K562 (cell line): Measurements from ENCODE around the gene SH3BGR. TPM values are rescaled to one million over a fixed set of nuclear protein-coding genes. Genes with fewer than 3 reads are reported as not detected.

Experiments used
- ADNP ChIP-seq: fragments of 200-800 bp; sonication (Bioruptor generic); IDR thresholded peaks from 2 replicates; pipeline ENCODE4 v1.6.1; 2016; ENCODE audit warnings: missing genetic modification characterization, missing compliant biosample characterization
- CBFA2T3 ChIP-seq: fragments of 450-650 bp; IDR thresholded peaks from 2 replicates; pipeline ENCODE4 v1.6.1; 2017
- CBX3 ChIP-seq, 2 experiments: IDR thresholded peaks; 1 replicate in 1 of 2; 2 replicates in 1 of 2; pipeline ENCODE4 v1.6.1; 2012; ENCODE audit warnings: inconsistent platforms in 2 of 2, low read length in 2 of 2, borderline replicate concordance in 1 of 2, control low read depth in 1 of 2
- E2F5 ChIP-seq: sonication (generic); formaldehyde crosslinking; IDR thresholded peaks from 2 replicates; pipeline ENCODE4 v1.8.0; 2022; ENCODE audit warnings: mild to moderate bottlenecking, missing genetic modification reagents
- HDAC8 ChIP-seq: fragments of 450-650 bp; IDR thresholded peaks from 2 replicates; pipeline ENCODE4 v1.6.1; 2016; ENCODE audit warnings: mild to moderate bottlenecking, missing genetic modification characterization, moderate library complexity, missing compliant biosample characterization
- IRF1 ChIP-seq: sonication (generic); formaldehyde crosslinking; IDR thresholded peaks from 2 replicates; pipeline ENCODE4 v1.8.0; 2022; ENCODE audit warnings: missing genetic modification reagents, mild to moderate bottlenecking, borderline replicate concordance
- MNT ChIP-seq, 2 experiments: fragments of 450-650 bp; conservative IDR thresholded peaks; 2 replicates each; pipeline ENCODE4 v1.6.1; 2017; ENCODE audit warnings: mild to moderate bottlenecking in 2 of 2, moderate library complexity in 2 of 2
- NEUROD1 ChIP-seq: fragments of 150-350 bp; IDR thresholded peaks from 2 replicates; pipeline ENCODE4 v1.6.1; 2014; ENCODE audit warnings: borderline replicate concordance, low read length, low read depth; ENCODE audit not compliant: partially characterized antibody
- PBX2 ChIP-seq, 2 experiments: IDR thresholded peaks in 1 of 2; conservative IDR thresholded peaks in 1 of 2; 2 replicates each; pipeline ENCODE4 v1.6.1; 2016; ENCODE audit warnings: low read depth in 2 of 2, mild to moderate bottlenecking in 1 of 2, missing compliant biosample characterization in 1 of 2, missing genetic modification characterization in 1 of 2, moderate library complexity in 1 of 2
- SAFB ChIP-seq: fragments of 200-400 bp; formaldehyde crosslinking; IDR thresholded peaks from 2 replicates; pipeline ENCODE4 v1.6.1; 2017; ENCODE audit warnings: low read depth, low read length, borderline replicate concordance
- SIRT6 ChIP-seq: IDR thresholded peaks from one replicate; pipeline ENCODE4 v1.6.1; 2012; ENCODE audit warnings: low read depth, mild to moderate bottlenecking, control low read depth, inconsistent platforms, low read length, moderate library complexity
- STAG1 ChIP-seq: sonication (generic); formaldehyde crosslinking; IDR thresholded peaks from 2 replicates; pipeline ENCODE4 v1.5.0; 2020; ENCODE audit warnings: missing genetic modification reagents, borderline replicate concordance
- TAF9B ChIP-seq: fragments of 450-650 bp; IDR thresholded peaks from 2 replicates; pipeline ENCODE4 v1.6.1; 2018; ENCODE audit warnings: mild to moderate bottlenecking; ENCODE audit not compliant: partially characterized antibody
- TEAD1 ChIP-seq, 2 experiments: fragments of 450-650 bp in 1 of 2; sonication (generic) in 1 of 2; formaldehyde crosslinking; IDR thresholded peaks; 2 replicates each; pipeline versions ENCODE4 v1.4.0 to v1.8.0; 2020 to 2022; ENCODE audit warnings: mild to moderate bottlenecking in 2 of 2, missing genetic modification reagents in 1 of 2
- TGIF2 ChIP-seq: sonication (generic); formaldehyde crosslinking; IDR thresholded peaks from 2 replicates; pipeline ENCODE4 v1.8.1; 2022; ENCODE audit warnings: mild to moderate bottlenecking, missing genetic modification reagents, moderate library complexity
- THAP7 ChIP-seq: fragments of 250-450 bp; sonication (Bioruptor Pico); IDR thresholded peaks from 2 replicates; pipeline ENCODE4 v1.5.0; 2021
- ZFPM2 ChIP-seq: fragments of 250-450 bp; sonication (Bioruptor Pico); IDR thresholded peaks from 2 replicates; pipeline ENCODE4 v1.5.1; 2022; ENCODE audit warnings: mild to moderate bottlenecking
- ZNF586 ChIP-seq: fragments of 450-650 bp; formaldehyde crosslinking; conservative IDR thresholded peaks from 2 replicates; pipeline ENCODE4 v1.4.0; 2020; ENCODE audit warnings: mild to moderate bottlenecking, moderate library complexity
- polyA plus RNA-seq, 8 experiments: library from polyadenylated mRNA; depleted of rRNA in 4 of 8; stranded (reverse) in 5 of 8; unstranded in 3 of 8; fragments of >200 nt; fragmentation: Nextera tagmentation in 2 of 8; fragmentation: Illumina TruSeq in 1 of 8; extraction: Ambion mirVana in 2 of 8; extraction: Trizol in 1 of 8; gene quantifications; 2 replicates each; pipeline versions ENCODE4 v1.2.1 to v1.2.3, GENCODE V29; 2011 to 2014; ENCODE audit warnings: inconsistent platforms in 1 of 8, missing spikeins in 1 of 8
- total RNA-seq, 7 experiments: library from RNA; depleted of rRNA in 6 of 7; stranded (reverse); fragments of >200 nt in 6 of 7; fragmentation: Illumina TruSeq in 2 of 7; extraction: Trizol in 2 of 7; gene quantifications; 2 replicates each; pipeline versions ENCODE4 v1.2.1 to v1.2.3, GENCODE V29; 2011 to 2021; ENCODE audit warnings: low replicate concordance in 1 of 7

Gene SH3BGR
- total and polyA plus RNA-seq, 9 of the 15 experiments (the other 6 are each of a cell fraction or from before 2014, with no cell fraction given), result 6.6 to 42.9 (median 25.6) TPM

GRCh38 chr21:39451332-39452206 is at the start of gene SH3BGR (continued):
- TF ChIP-seq PBX2 (CRISPR knock-in tag; IDR thresholded peaks at IDR 0.05; ENCODE audit: low read depth), result no peak
- peak; percentile 5; the same call in 1 of the 2 replicates for TF ChIP-seq PBX2 (tag; conservative IDR thresholded peaks at IDR 0.05; ENCODE audit: low read depth)
- TF ChIP-seq TEAD1 (CRISPR knock-in tag; IDR thresholded peaks at IDR 0.05), result peak in 1 of 2 experiments; percentile 71; a peak in 2 of 4 replicates
- TF ChIP-seq ZNF586 (CRISPR knock-in tag), result no peak
- TF ChIP-seq CBX3 (IDR thresholded peaks at IDR 0.05; ENCODE audit: borderline replicate concordance in 1 of 2, low read length in 2 of 2), result no peak
- TF ChIP-seq ADNP (tag), result no peak
- TF ChIP-seq CBFA2T3, result no peak
- no peak for TF ChIP-seq E2F5
- TF ChIP-seq THAP7 (CRISPR knock-in tag), result no peak
- TF ChIP-seq SAFB, result no peak
- TF ChIP-seq TAF9B, result no peak
- TF ChIP-seq HDAC8 (tag), result peak; percentile 17
- TF ChIP-seq TGIF2 (CRISPR knock-in tag), result no peak
- no peak for TF ChIP-seq SIRT6
- no peak for TF ChIP-seq IRF1 (CRISPR knock-in tag)
- TF ChIP-seq ZFPM2 (CRISPR knock-in tag), result no peak
- TF ChIP-seq NEUROD1, result peak; percentile 35
- TF ChIP-seq MNT (conservative IDR thresholded peaks at IDR 0.05), result peak in 1 of 2 experiments; percentile 10; a peak in 1 of 4 replicates
- TF ChIP-seq STAG1, result no peak
